ENCODE measurements around the gene WBP2NL. TPM values are rescaled to one million over a fixed set of nuclear protein-coding genes. Genes with fewer than 3 reads are reported as not detected.

WBP2NL gene
- polyA plus RNA-seq, 2 of the 4 experiments (the other 2 are of a cell fraction), result 0.10 to 0.14 TPM

DNA sequence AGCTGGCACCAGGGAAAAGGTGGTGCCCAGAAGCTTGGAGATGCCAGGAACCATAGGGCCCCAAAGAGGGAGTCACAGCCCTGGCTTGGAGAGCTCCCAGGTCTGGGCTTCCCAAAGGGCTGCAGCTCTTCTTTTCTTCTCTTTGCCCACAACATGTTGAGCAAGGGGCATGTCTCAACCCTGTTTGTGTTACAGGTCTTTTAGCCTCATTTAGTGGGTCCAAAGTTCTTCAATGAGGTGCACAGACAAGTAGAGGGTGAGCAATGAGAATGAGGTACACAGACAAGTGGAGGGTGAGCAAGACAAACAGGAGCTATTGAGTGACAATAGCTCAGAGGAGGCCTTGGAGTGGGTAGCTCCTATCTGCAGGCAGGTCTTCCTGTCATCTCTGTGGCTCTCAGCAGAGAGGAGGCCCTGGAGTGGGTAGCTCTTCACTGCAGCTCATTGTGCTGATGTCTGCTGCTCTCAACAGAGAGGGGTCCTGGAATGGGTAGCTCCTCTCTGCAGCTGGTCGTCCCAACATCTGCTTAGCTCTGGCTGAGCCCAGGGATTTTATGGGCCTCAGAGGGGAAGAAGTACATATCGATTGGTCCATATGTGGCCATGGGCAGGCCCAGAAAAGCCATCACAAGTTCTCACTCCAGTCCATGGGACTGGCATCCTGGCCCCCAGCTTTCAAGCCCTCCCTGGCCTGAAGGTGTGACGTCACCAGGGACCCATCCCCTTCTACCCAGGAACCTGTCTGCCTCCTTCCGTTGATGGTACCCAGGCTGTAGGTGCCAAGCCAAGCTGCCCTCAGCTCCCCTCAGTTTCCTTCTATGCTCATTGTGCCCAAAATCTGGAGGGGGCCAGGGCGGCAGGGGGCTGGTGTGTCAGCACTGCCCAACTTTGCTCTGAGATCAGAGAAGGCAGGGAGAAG lies 34.9 kb downstream of the WBP2NL start:
- Histone ChIP-seq H3K9me3 (no peaks in the 10 kb centered on the region), H3K27ac (no peak overlapping the region), H3K4me1 (no peaks in the 10 kb centered on the region), H3K4me3 (no peak overlapping the region), H3K4me2 (no peak overlapping the region)
- CTCF ChIA-PET, result interaction anchor here (0.8 to 1.5 kb wide), 3 partner anchors 8 to 411 kb away, joined by 3 to 5 read pairs (median 3); partner anchors contain the start of gene NDUFA6
- FAIRE-seq, result no peak
- DNase-seq (ENCODE audit: low read depth in 1 of 2, low spot score in 1 of 2), result no peak
- TF ChIP-seq SMC3 (IDR thresholded peaks at IDR 0.05), result no peak
- no peak for TF ChIP-seq CHD4 (IDR thresholded peaks at IDR 0.05; ENCODE audit: borderline replicate concordance)
- TF ChIP-seq, protein P1, sequence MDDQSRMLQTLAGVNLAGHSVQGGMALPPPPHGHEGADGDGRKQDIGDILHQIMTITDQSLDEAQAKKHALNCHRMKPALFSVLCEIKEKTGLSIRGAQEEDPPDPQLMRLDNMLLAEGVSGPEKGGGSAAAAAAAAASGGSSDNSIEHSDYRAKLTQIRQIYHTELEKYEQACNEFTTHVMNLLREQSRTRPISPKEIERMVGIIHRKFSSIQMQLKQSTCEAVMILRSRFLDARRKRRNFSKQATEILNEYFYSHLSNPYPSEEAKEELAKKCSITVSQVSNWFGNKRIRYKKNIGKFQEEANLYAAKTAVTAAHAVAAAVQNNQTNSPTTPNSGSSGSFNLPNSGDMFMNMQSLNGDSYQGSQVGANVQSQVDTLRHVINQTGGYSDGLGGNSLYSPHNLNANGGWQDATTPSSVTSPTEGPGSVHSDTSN (IDR thresholded peaks at IDR 0.05), result no peak
- no peak for TF ChIP-seq REST (IDR thresholded peaks at IDR 0.05)
- no peak for TF ChIP-seq BHLHE40 (IDR thresholded peaks at IDR 0.05; ENCODE audit: low read depth, low read length)
- POLR2A ChIA-PET, result no interaction called here
- 29% methylated on average over 4 of the region's 5 CpGs for WGBS (ENCODE audit: missing lambda C conversion rate)
- no peak for ATAC-seq

- no peak for FAIRE-seq
- Histone ChIP-seq H3K9me3 (no peaks in the 10 kb centered on the region), H3K4me1 (no peaks in the 10 kb centered on the region), H3K4me3 (no peak overlapping the region), H3K27ac (no peak overlapping the region), H3K4me2 (no peak overlapping the region)
- no peak for DNase-seq (ENCODE audit: low read depth in 1 of 2, low spot score in 1 of 2)
- ChIA-PET POLR2A (no interaction called here), CTCF (no interaction called here)
- 18% methylated on average over 8 of the region's 8 CpGs for WGBS (ENCODE audit: missing lambda C conversion rate)
- TF ChIP-seq MYC (IDR thresholded peaks at IDR 0.05; ENCODE audit: borderline replicate concordance, low read length), result no peak
- TF ChIP-seq GATA3 (IDR thresholded peaks at IDR 0.05; ENCODE audit: borderline replicate concordance), result no peak
- no peak for TF ChIP-seq TP53 (CRISPR knock-in tag; IDR thresholded peaks at IDR 0.05)
- TF ChIP-seq, protein P2, sequence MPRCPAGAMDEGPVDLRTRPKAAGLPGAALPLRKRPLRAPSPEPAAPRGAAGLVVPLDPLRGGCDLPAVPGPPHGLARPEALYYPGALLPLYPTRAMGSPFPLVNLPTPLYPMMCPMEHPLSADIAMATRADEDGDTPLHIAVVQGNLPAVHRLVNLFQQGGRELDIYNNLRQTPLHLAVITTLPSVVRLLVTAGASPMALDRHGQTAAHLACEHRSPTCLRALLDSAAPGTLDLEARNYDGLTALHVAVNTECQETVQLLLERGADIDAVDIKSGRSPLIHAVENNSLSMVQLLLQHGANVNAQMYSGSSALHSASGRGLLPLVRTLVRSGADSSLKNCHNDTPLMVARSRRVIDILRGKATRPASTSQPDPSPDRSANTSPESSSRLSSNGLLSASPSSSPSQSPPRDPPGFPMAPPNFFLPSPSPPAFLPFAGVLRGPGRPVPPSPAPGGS (IDR thresholded peaks at IDR 0.05), result no peak
- no peak for TF ChIP-seq SMC3 (IDR thresholded peaks at IDR 0.05)
- no peak for TF ChIP-seq CBX8 (IDR thresholded peaks at IDR 0.05)
- TF ChIP-seq EHMT2 (IDR thresholded peaks at IDR 0.05; ENCODE audit: low read depth), result no peak
- TF ChIP-seq HOXA7 (CRISPR knock-in tag; IDR thresholded peaks at IDR 0.05), result no peak
- no peak for TF ChIP-seq HOXB5 (CRISPR knock-in tag; IDR thresholded peaks at IDR 0.05)
- TF ChIP-seq, protein P3, sequence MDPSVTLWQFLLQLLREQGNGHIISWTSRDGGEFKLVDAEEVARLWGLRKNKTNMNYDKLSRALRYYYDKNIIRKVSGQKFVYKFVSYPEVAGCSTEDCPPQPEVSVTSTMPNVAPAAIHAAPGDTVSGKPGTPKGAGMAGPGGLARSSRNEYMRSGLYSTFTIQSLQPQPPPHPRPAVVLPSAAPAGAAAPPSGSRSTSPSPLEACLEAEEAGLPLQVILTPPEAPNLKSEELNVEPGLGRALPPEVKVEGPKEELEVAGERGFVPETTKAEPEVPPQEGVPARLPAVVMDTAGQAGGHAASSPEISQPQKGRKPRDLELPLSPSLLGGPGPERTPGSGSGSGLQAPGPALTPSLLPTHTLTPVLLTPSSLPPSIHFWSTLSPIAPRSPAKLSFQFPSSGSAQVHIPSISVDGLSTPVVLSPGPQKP (IDR thresholded peaks at IDR 0.05; ENCODE audit: low read depth, low read length), result no peak
- no peak for TF ChIP-seq NFE2L2 (conservative IDR thresholded peaks at IDR 0.05; ENCODE audit: low read length)
- no peak for TF ChIP-seq BHLHE40 (IDR thresholded peaks at IDR 0.05; ENCODE audit: low read depth, low read length)
- no peak for TF ChIP-seq ZC3H11A (IDR thresholded peaks at IDR 0.05)
- TF ChIP-seq KDM1A (IDR thresholded peaks at IDR 0.05; ENCODE audit: low read depth), result no peak
- no peak for TF ChIP-seq JUNB (IDR thresholded peaks at IDR 0.05)
- no peak for TF ChIP-seq JUN (IDR thresholded peaks at IDR 0.05)
- no peak for TF ChIP-seq EHF (CRISPR knock-in tag; IDR thresholded peaks at IDR 0.05)
- no peak for TF ChIP-seq HDAC2 (IDR thresholded peaks at IDR 0.05)
- no peak for ATAC-seq
These were observed 36.7 kb downstream of the WBP2NL start for GRCh38 chr22:42035256-42035655.

All from A549 (cell line).